ENCODE measurements around the gene MGAT4D.
"Not testable (repeated sequence)": the region's sequence is repeated elsewhere in the genome, so short reads cannot be mapped to it uniquely, and the experiment has no call there.

MGAT4D gene

GRCh38 chr4:140413130-140413969 lies 84.7 kb downstream of the MGAT4D start:
- ATAC-seq (ENCODE audit: low read depth); H3K27ac Mint-ChIP-seq; H3K36me3 Mint-ChIP-seq; DNase-seq (ENCODE audit: low spot score in 2 of 2); H3K9me3 Mint-ChIP-seq; H3K4me1 Mint-ChIP-seq; H3K27me3 Mint-ChIP-seq; H3K4me3 Mint-ChIP-seq: not testable (repeated sequence)

GRCh38 chr4:140408974-140409373 lies 89.1 kb downstream of the MGAT4D start:
- Mint-ChIP-seq H3K9me3 (no peaks in the 10 kb centered on the region), H3K27ac (no peak overlapping the region), H3K27me3 (peaks cover 5% of the 10 kb centered on the region), H3K4me1 (peaks cover 2% of the 10 kb centered on the region), H3K36me3 (no peaks in the 10 kb centered on the region), H3K4me3 (no peak overlapping the region)
- no peak for DNase-seq (ENCODE audit: low spot score in 2 of 2)
- ATAC-seq (ENCODE audit: low read depth) = no peak

GRCh38 chr4:140406292-140406691 lies 91.8 kb downstream of the MGAT4D start:
- H3K4me3 Mint-ChIP-seq = no peak overlapping the region
- DNase-seq (ENCODE audit: low spot score in 2 of 2) = no peak
- H3K36me3 Mint-ChIP-seq = no peaks in the 10 kb centered on the region
- ATAC-seq (ENCODE audit: low read depth) = no peak
- H3K27me3 Mint-ChIP-seq = no peaks in the 10 kb centered on the region
- no peak overlapping the region for H3K27ac Mint-ChIP-seq
- no peaks in the 10 kb centered on the region for H3K9me3 Mint-ChIP-seq
- peaks cover 2% of the 10 kb centered on the region for H3K4me1 Mint-ChIP-seq

GRCh38 chr4:140400111-140400510 lies 98.0 kb downstream of the MGAT4D start:
- peaks cover 7% of the 10 kb centered on the region for H3K27me3 Mint-ChIP-seq
- H3K36me3 Mint-ChIP-seq = no peaks in the 10 kb centered on the region
- DNase-seq (ENCODE audit: low spot score in 2 of 2) (no peak), ATAC-seq (ENCODE audit: low read depth) (no peak)
- H3K4me1 Mint-ChIP-seq = no peaks in the 10 kb centered on the region
- H3K27ac Mint-ChIP-seq = no peak overlapping the region
- no peak overlapping the region for H3K4me3 Mint-ChIP-seq
- no peaks in the 10 kb centered on the region for H3K9me3 Mint-ChIP-seq

- no peak for DNase-seq (ENCODE audit: low spot score in 2 of 2)
- no peaks in the 10 kb centered on the region for H3K9me3 Mint-ChIP-seq
- H3K4me1 Mint-ChIP-seq = no peaks in the 10 kb centered on the region
- H3K36me3 Mint-ChIP-seq = no peaks in the 10 kb centered on the region
- H3K27me3 Mint-ChIP-seq = peaks cover 6% of the 10 kb centered on the region
- ATAC-seq (ENCODE audit: low read depth) = no peak
- no peak overlapping the region for H3K4me3 Mint-ChIP-seq
- no peak overlapping the region for H3K27ac Mint-ChIP-seq
These were observed 102.4 kb downstream of the MGAT4D start for GRCh38 chr4:140395668-140396067.

All from memory B cell (primary cell).